Stimulated activated CD4-positive, alpha-beta T cell treated with anti-CD3 and anti-CD28 coated beads, Interleukin-2, amount 100 ng/mL, for 24 hours (primary cell): ENCODE data around the gene RAD18.

Source experiments
- DNase-seq, 2 donors: peaks; one replicate each; pipeline ENCODE4 v3.0.0-alpha.2; 2020

Gene RAD18

DNA sequence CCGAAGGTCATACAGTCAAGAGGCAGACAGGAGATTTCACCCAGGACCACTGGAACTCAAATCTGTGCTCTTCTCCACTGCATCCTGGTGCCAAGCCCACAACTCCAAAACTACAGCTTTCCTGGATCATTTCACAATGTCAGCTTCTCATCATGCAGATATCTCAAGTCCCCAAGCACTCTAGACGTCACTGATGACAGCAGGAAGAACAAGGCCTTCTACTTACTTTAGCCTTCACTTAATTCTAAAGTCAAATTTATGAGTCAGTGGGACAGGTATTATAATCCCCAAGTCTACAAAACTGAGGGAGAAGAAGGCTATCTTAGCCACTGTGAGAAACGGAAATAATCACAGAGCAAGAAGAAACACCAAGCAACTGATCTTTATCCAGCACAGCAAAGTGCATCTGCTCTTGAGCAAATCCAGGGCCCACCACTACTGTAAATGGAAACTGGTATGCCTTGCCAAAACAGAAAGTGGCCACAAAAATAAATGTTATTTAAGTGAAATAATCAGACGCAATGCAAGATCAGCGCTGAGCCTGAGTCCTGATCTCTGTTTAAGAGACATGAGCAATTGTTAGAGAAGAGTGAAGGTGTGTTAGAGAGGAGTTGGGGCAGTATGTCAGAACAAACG is 928 bp downstream of the RAD18 start:
- no peak for DNase-seq

DNA sequence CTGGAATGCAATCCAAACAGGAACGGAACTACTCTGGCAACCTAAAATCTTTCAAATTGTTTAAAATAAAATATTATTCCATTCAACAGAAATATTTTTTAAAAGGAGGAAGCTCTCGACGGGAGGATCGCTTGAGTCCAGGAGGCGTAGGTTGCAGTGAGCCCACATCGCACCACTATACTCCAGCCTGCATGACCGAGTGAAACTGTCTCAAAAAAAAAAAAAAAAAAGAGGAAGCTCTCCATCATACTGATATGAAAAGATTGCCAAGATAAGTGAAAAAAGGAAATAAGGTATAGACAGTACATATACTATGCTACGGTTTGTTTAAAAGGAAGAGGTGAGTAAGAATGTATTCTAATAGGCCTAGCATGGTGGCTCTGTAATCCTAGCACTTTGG is 3.6 kb downstream of the RAD18 start:
- DNase-seq, result no peak

- DNase-seq, result no peak
These were observed 8.1 kb downstream of the RAD18 start for GRCh38 chr3:8954938-8955763.

- no peak for DNase-seq
These were observed 10.0 kb downstream of the RAD18 start for GRCh38 chr3:8953313-8953712.

GRCh38 chr3:8952130-8952529 is 11.1 kb downstream of the RAD18 start:
- no peak for DNase-seq

DNA sequence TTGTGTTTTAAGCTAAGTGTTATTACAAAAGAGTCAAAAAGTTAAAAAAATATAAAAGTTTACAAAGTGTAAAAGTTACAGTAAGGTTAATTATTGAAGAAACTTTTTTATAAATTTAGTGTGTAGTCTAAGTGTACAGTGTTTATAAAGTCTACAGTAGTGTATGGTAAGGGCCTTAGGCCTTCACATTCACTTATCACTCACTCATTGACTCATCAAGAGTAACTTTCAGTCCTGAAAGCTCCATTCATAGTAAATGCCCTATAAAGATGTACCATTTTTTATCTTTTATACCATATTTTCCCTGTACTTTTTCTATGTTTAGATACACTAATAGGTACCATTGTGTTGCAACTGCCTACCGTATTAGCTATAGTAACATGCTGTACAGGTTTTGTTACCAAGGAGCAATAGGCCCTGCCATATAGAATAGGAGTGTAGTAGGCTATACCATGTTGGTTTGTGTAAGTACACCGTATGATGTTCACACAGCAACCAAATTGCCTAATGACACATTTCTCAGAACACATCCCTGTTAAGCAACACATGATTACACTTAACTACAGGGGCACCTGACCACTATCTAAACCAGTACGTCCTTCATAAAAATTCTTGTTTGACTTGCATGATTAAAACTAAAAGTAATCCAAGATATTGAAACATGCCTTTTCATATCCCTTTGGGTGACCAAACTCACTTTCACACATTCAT is 17.2 kb downstream of the RAD18 start:
- DNase-seq, result no peak

GRCh38 chr3:8942746-8943488 is 20.4 kb downstream of the RAD18 start:
- no peak for DNase-seq

DNA sequence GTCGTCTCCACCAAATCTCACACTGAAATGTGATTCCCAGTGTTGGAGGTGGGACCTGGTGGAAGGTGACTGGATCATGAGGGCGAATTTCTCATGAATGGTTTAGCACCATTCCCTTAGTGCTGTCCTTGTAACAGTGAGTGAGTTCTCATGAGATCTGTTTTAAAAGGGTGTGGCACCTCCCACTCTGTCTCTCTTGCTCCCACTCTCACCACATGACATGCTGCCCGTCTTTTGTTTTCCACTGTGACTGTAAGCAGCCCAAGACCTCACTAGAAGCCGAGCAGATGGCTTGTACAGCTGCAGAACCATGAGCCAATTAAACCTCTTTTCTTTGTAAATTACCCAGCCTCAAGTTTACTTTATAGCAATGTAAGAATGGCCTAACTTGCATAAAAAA is 21.2 kb downstream of the RAD18 start:
- no peak for DNase-seq

DNA sequence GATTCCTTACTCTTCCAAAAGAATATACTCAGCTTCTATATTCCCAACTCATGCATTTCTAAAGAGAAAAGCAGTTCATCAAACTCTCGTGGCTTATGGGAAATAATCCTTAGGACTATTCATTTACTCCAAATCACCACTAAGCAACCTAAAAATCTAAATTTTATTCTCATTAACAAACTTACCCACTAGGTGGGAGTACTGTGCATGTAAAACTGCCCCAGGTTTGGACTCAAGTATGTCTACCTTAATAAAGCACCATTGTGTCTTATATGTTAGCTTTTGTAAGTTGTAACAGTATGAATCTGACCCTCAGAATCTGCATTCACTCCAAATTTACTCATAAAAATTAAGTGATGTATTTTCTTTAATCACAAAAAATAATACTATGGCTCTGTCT is 25.3 kb downstream of the RAD18 start:
- no peak for DNase-seq

- no peak for DNase-seq
These were observed 25.9 kb downstream of the RAD18 start for GRCh38 chr3:8937064-8938020.

- DNase-seq, result no peak
These were observed 30.8 kb downstream of the RAD18 start for GRCh38 chr3:8932507-8932906.

GRCh38 chr3:8931342-8931741 is 31.9 kb downstream of the RAD18 start:
- DNase-seq, result no peak

GRCh38 chr3:8929860-8930259 is 33.4 kb downstream of the RAD18 start:
- DNase-seq, result no peak

DNA sequence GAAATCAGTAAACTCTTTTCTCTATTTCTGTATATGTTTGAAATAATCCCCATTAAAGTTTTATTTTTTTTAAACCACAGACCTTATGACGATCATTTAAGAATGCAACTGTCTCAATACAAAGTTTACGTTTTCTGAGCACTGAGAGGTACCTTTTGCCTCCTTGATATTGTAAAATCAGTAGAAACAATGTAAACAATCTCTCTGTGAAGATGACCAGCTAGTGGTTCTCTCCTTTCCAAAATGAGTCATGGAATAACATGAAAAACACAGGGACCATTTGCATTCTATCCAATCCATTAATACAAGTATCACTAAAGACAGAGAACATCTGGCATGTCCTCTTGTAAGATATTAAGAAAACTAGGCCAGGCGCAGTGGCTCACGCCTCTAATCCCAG is 48.8 kb downstream of the RAD18 start:
- no peak for DNase-seq

GRCh38 chr3:8911781-8912180 is 51.5 kb downstream of the RAD18 start:
- no peak for DNase-seq

- no peak for DNase-seq
These were observed 54.1 kb downstream of the RAD18 start for GRCh38 chr3:8909160-8909559.

DNA sequence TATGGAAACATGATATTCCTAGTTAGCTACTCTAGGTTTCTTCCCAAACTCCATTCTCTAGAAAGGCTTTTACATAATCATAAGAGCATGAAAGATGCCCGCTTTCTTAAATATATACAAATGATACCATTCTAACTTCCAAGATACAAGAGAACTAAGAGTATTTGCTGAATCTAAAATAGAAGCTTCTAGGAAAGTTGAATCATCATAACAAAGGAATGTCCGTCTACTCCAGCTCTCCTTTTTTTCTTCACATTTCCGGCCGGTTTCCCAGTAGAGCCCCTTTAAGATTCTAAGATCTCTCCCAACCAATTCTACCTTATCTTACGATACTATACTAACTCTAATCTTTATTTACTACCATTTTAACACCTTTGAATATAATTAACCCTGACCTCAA is 60.1 kb downstream of the RAD18 start:
- no peak for DNase-seq

GRCh38 chr3:8900869-8901268 is 62.4 kb downstream of the RAD18 start:
- no peak for DNase-seq

- DNase-seq, result no peak
These were observed 63.3 kb downstream of the RAD18 start for GRCh38 chr3:8899876-8900460.

GRCh38 chr3:8895829-8896228 is 67.4 kb downstream of the RAD18 start:
- no peak for DNase-seq

DNA sequence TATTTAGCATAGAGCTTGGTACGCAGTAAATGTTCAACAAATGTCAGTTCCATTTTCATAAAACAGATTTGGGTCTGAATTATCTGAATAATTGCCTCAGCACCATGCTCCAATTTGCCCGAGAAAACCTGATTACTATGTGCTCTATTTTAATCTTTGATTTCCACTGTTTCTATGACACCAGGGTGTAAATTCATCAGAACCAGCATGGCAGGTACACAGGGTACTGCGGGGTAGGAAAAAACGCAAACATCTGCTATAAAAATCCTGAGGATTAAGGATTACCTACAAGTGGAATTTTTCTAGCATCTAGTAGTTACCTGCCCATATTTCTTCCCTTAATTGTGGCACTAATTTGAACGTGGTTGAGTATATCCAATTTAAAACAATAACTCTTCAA is 70.3 kb downstream of the RAD18 start:
- no peak for DNase-seq

DNA sequence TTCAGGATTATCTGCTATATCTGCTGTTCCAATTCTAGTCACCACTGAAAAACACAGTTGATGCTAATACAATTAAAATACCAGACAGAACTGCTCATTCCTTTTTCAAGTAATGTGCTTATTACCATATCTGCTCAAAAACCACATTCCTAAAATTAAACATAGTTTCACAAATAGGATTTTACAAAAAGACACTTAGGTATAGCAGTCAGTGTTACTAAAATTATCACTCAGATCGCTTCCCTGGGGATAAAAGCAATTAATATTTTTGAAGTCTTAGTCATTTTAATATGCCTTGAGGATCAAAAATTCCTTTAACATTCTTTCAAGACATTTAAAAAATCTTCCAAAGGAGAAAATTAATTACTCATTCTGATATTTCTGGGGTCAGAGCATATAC is 71.5 kb downstream of the RAD18 start:
- no peak for DNase-seq
